K562 (cell line): ENCODE results near the gene BLM. TPM values are rescaled to one million over a fixed set of nuclear protein-coding genes. Genes with fewer than 3 reads are reported as not detected.

Source experiments
- FOS ChIP-seq: IDR thresholded peaks from 3 replicates; pipeline ENCODE4 v1.6.1; 2011; ENCODE audit not compliant: insufficient read length; ENCODE audit errors: extremely low read depth
- MEIS2 ChIP-seq: fragments of 450-650 bp; IDR thresholded peaks from 2 replicates; pipeline ENCODE4 v1.6.1; 2014; ENCODE audit warnings: mild to moderate bottlenecking; ENCODE audit not compliant: partially characterized antibody
- NCOR1 ChIP-seq: fragments of 450-650 bp; IDR thresholded peaks from 2 replicates; pipeline ENCODE4 v1.6.1; 2016; ENCODE audit warnings: mild to moderate bottlenecking, moderate library complexity
- SIN3A ChIP-seq, 2 experiments: fragments of 150-350 bp in 1 of 2; IDR thresholded peaks; 2 replicates each; pipeline ENCODE4 v1.6.1; 2011 to 2016; ENCODE audit warnings: borderline replicate concordance in 2 of 2, low read depth in 2 of 2, low read length in 2 of 2, mild to moderate bottlenecking in 2 of 2, moderate library complexity in 2 of 2; ENCODE audit not compliant: control insufficient read depth in 1 of 2
- SMARCA4 ChIP-seq: fragments of 450-650 bp; IDR thresholded peaks from 2 replicates; pipeline ENCODE4 v1.6.1; 2016
- SMARCE1 ChIP-seq: fragments of 450-650 bp; IDR thresholded peaks from 2 replicates; pipeline ENCODE4 v1.7.1; 2016; ENCODE audit warnings: mild to moderate bottlenecking
- ZNF232 ChIP-seq: sonication (generic); formaldehyde crosslinking; IDR thresholded peaks from 2 replicates; pipeline ENCODE4 v1.8.0; 2022; ENCODE audit warnings: mild to moderate bottlenecking, missing genetic modification reagents
- polyA plus RNA-seq, 8 experiments: library from polyadenylated mRNA; depleted of rRNA in 4 of 8; stranded (reverse) in 5 of 8; unstranded in 3 of 8; fragments of >200 nt; fragmentation: Nextera tagmentation in 2 of 8; fragmentation: Illumina TruSeq in 1 of 8; extraction: Ambion mirVana in 2 of 8; extraction: Trizol in 1 of 8; gene quantifications; 2 replicates each; pipeline versions ENCODE4 v1.2.1 to v1.2.3, GENCODE V29; 2011 to 2014; ENCODE audit warnings: inconsistent platforms in 1 of 8, missing spikeins in 1 of 8
- total RNA-seq, 7 experiments: library from RNA; depleted of rRNA in 6 of 7; stranded (reverse); fragments of >200 nt in 6 of 7; fragmentation: Illumina TruSeq in 2 of 7; extraction: Trizol in 2 of 7; gene quantifications; 2 replicates each; pipeline versions ENCODE4 v1.2.1 to v1.2.3, GENCODE V29; 2011 to 2021; ENCODE audit warnings: low replicate concordance in 1 of 7
- TF ChIP-seq, protein P1 (sequence below): fragments of 450-650 bp; IDR thresholded peaks from 2 replicates; pipeline ENCODE4 v1.6.1; 2018; ENCODE audit not compliant: partially characterized antibody
- TF ChIP-seq, protein P2 (sequence below): fragments of 450-650 bp; IDR thresholded peaks from 2 replicates; pipeline ENCODE4 v1.6.1; 2016; ENCODE audit warnings: low read depth, mild to moderate bottlenecking, moderate library complexity
- TF ChIP-seq, protein P3 (sequence below), 2 experiments: fragments of 200-800 bp in 1 of 2; sonication (Bioruptor generic) in 1 of 2; sonication (generic) in 1 of 2; formaldehyde crosslinking in 1 of 2; IDR thresholded peaks in 1 of 2; conservative IDR thresholded peaks in 1 of 2; 2 replicates each; pipeline versions ENCODE4 v1.5.0 to v1.6.1; 2016 to 2020; ENCODE audit warnings: missing compliant biosample characterization in 1 of 2, missing genetic modification characterization in 1 of 2, missing genetic modification reagents in 1 of 2
- TF ChIP-seq, protein P4 (sequence below): fragments of 450-650 bp; formaldehyde crosslinking; IDR thresholded peaks from 2 replicates; pipeline ENCODE4 v1.4.0; 2022; ENCODE audit warnings: missing genetic modification characterization
- TF ChIP-seq, protein P5 (sequence below): fragments of 450-650 bp; IDR thresholded peaks from 2 replicates; pipeline ENCODE4 v1.6.1; 2017; ENCODE audit warnings: antibody characterized with exemption, mild to moderate bottlenecking

Gene BLM
- total and polyA plus RNA-seq, 9 of the 15 experiments (the other 6 are each of a cell fraction or from before 2014, with no cell fraction given) = 21.0 to 56.0 (median 43.9) TPM

DNA sequence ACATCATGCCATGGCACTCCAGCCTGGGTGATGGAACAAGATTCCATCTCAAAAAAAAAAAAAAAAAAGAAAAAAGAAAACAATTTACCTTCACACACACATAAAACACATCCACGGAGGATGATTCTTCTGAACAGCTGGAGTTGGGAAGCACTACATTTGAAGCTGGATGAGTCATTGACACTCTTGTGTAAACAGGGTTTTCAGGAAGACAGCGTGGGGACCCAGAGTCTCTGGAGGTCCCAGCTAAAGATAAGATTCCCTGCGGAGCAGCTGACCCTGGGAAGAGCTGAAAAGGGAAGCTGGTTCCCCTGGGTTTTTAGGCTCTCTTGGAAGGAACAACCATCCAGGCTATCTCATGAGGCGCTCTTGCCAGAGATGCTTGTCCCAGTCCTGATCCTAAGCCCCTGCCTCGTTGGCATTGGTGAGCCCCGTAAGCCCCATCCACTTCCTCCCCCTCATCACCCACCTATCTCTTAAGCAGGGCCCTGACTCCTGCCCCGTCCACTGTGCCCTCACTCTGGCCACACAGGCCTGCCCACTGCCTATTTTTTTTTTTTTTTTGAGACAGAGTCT lies 119.2 kb downstream of the BLM start (continued):
- TF ChIP-seq, protein P1, sequence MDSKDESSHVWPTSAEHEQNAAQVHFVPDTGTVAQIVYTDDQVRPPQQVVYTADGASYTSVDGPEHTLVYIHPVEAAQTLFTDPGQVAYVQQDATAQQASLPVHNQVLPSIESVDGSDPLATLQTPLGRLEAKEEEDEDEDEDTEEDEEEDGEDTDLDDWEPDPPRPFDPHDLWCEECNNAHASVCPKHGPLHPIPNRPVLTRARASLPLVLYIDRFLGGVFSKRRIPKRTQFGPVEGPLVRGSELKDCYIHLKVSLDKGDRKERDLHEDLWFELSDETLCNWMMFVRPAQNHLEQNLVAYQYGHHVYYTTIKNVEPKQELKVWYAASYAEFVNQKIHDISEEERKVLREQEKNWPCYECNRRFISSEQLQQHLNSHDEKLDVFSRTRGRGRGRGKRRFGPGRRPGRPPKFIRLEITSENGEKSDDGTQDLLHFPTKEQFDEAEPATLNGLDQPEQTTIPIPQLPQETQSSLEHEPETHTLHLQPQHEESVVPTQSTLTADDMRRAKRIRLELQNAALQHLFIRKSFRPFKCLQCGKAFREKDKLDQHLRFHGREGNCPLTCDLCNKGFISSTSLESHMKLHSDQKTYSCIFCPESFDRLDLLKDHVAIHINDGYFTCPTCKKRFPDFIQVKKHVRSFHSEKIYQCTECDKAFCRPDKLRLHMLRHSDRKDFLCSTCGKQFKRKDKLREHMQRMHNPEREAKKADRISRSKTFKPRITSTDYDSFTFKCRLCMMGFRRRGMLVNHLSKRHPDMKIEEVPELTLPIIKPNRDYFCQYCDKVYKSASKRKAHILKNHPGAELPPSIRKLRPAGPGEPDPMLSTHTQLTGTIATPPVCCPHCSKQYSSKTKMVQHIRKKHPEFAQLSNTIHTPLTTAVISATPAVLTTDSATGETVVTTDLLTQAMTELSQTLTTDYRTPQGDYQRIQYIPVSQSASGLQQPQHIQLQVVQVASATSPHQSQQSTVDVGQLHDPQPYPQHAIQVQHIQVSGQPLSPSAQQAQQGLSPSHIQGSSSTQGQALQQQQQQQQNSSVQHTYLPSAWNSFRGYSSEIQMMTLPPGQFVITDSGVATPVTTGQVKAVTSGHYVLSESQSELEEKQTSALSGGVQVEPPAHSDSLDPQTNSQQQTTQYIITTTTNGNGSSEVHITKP = peak; percentile 72
- TF ChIP-seq, protein P2, sequence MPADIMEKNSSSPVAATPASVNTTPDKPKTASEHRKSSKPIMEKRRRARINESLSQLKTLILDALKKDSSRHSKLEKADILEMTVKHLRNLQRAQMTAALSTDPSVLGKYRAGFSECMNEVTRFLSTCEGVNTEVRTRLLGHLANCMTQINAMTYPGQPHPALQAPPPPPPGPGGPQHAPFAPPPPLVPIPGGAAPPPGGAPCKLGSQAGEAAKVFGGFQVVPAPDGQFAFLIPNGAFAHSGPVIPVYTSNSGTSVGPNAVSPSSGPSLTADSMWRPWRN = 0 out of 2 replicates have a peak, but pooled peaks have one; percentile 32
- TF ChIP-seq MEIS2 (peak; percentile 16), SMARCA4 (peak; percentile 93), ZNF232 (CRISPR knock-in tag) (no peak), SMARCE1 (peak; percentile 96), SIN3A (IDR thresholded peaks at IDR 0.05; ENCODE audit: borderline replicate concordance in 2 of 2, control insufficient read depth in 1 of 2, low read depth in 2 of 2, low read length in 2 of 2) (peak in 1 of 2 experiments; percentile 18; a peak in 1 of 4 replicates), FOS (peak; percentile 68), NCOR1 (no peak)
- TF ChIP-seq, protein P3, sequence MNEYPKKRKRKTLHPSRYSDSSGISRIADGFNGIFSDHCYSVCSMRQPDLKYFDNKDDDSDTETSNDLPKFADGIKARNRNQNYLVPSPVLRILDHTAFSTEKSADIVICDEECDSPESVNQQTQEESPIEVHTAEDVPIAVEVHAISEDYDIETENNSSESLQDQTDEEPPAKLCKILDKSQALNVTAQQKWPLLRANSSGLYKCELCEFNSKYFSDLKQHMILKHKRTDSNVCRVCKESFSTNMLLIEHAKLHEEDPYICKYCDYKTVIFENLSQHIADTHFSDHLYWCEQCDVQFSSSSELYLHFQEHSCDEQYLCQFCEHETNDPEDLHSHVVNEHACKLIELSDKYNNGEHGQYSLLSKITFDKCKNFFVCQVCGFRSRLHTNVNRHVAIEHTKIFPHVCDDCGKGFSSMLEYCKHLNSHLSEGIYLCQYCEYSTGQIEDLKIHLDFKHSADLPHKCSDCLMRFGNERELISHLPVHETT (CRISPR knock-in tag; conservative IDR thresholded peaks at IDR 0.05 in 1 of 2, IDR thresholded peaks at IDR 0.05 in 1 of 2) = peak in 1 of 2 experiments; percentile 27; a peak in 1 of 4 replicates
- TF ChIP-seq, protein P4, sequence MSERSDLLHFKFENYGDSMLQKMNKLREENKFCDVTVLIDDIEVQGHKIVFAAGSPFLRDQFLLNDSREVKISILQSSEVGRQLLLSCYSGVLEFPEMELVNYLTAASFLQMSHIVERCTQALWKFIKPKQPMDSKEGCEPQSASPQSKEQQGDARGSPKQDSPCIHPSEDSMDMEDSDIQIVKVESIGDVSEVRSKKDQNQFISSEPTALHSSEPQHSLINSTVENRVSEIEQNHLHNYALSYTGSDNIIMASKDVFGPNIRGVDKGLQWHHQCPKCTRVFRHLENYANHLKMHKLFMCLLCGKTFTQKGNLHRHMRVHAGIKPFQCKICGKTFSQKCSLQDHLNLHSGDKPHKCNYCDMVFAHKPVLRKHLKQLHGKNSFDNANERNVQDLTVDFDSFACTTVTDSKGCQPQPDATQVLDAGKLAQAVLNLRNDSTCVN (CRISPR knock-in tag) = no peak
- TF ChIP-seq, protein P5, sequence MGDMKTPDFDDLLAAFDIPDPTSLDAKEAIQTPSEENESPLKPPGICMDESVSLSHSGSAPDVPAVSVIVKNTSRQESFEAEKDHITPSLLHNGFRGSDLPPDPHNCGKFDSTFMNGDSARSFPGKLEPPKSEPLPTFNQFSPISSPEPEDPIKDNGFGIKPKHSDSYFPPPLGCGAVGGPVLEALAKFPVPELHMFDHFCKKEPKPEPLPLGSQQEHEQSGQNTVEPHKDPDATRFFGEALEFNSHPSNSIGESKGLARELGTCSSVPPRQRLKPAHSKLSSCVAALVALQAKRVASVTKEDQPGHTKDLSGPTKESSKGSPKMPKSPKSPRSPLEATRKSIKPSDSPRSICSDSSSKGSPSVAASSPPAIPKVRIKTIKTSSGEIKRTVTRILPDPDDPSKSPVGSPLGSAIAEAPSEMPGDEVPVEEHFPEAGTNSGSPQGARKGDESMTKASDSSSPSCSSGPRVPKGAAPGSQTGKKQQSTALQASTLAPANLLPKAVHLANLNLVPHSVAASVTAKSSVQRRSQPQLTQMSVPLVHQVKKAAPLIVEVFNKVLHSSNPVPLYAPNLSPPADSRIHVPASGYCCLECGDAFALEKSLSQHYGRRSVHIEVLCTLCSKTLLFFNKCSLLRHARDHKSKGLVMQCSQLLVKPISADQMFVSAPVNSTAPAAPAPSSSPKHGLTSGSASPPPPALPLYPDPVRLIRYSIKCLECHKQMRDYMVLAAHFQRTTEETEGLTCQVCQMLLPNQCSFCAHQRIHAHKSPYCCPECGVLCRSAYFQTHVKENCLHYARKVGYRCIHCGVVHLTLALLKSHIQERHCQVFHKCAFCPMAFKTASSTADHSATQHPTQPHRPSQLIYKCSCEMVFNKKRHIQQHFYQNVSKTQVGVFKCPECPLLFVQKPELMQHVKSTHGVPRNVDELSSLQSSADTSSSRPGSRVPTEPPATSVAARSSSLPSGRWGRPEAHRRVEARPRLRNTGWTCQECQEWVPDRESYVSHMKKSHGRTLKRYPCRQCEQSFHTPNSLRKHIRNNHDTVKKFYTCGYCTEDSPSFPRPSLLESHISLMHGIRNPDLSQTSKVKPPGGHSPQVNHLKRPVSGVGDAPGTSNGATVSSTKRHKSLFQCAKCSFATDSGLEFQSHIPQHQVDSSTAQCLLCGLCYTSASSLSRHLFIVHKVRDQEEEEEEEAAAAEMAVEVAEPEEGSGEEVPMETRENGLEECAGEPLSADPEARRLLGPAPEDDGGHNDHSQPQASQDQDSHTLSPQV = 0 out of 2 replicates have a peak, but pooled peaks have one; percentile 27
